ENCODE results near the gene B4GALNT1. TPM values are rescaled to one million over a fixed set of nuclear protein-coding genes. Genes with fewer than 3 reads are reported as not detected.
"Not testable (repeated sequence)": the region's sequence is repeated elsewhere in the genome, so short reads cannot be mapped to it uniquely, and the experiment has no call there.

The B4GALNT1 gene
- total RNA-seq, 1 donor from 2014 or later, result 18.6 TPM

- no peaks in the 10 kb centered on the region for H3K9me3 Mint-ChIP-seq
- no peak for DNase-seq (ENCODE audit: low read depth, low spot score)
- no peak overlapping the region for H3K27ac Mint-ChIP-seq (ENCODE audit: unreplicated experiment)
- H3K36me3 Mint-ChIP-seq (ENCODE audit: low read depth), result peaks cover 27% of the 10 kb centered on the region
- peaks cover 76% of the 10 kb centered on the region for H3K27me3 Mint-ChIP-seq (ENCODE audit: low read depth)
- H3K4me3 Mint-ChIP-seq, result peak overlapping the region; percentile 40
- TF ChIP-seq, protein P1, sequence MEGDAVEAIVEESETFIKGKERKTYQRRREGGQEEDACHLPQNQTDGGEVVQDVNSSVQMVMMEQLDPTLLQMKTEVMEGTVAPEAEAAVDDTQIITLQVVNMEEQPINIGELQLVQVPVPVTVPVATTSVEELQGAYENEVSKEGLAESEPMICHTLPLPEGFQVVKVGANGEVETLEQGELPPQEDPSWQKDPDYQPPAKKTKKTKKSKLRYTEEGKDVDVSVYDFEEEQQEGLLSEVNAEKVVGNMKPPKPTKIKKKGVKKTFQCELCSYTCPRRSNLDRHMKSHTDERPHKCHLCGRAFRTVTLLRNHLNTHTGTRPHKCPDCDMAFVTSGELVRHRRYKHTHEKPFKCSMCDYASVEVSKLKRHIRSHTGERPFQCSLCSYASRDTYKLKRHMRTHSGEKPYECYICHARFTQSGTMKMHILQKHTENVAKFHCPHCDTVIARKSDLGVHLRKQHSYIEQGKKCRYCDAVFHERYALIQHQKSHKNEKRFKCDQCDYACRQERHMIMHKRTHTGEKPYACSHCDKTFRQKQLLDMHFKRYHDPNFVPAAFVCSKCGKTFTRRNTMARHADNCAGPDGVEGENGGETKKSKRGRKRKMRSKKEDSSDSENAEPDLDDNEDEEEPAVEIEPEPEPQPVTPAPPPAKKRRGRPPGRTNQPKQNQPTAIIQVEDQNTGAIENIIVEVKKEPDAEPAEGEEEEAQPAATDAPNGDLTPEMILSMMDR (conservative IDR thresholded peaks at IDR 0.05), result no peak
- H3K4me1 Mint-ChIP-seq, result peaks cover 20% of the 10 kb centered on the region
These were observed 13.4 kb downstream of the B4GALNT1 start for GRCh38 chr12:57619434-57620244.

DNA sequence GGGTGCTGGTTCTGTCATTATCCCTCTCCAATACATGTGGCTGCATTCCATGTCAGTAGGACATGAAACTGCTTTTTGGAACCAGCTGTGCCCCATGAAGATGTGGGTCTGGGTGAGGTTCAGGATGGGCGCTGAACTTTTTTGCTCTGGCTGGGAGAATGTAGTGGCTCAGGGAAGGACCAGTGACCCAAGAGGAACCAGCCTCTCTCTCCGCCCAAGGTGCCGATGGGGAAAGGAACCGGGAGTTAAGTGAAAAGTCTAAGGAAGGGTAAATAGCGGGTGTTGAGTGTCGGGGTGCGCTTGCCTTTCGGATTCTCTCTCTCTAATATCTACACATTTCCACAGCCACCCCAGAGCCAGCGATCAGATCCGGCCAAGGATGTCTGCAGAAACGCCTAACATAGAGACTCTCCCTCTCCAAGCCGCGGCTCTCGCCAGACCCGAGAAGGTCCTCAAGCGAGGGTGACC is 14.0 kb downstream of the B4GALNT1 start:
- TF ChIP-seq, protein P1 (conservative IDR thresholded peaks at IDR 0.05), result no peak
- DNase-seq (ENCODE audit: low read depth, low spot score), result no peak
- Mint-ChIP-seq H3K4me3 (peak overlapping the region; percentile 40), H3K27ac (ENCODE audit: unreplicated experiment) (no peak overlapping the region), H3K36me3 (ENCODE audit: low read depth) (peaks cover 31% of the 10 kb centered on the region), H3K4me1 (peaks cover 24% of the 10 kb centered on the region), H3K9me3 (no peaks in the 10 kb centered on the region), H3K27me3 (ENCODE audit: low read depth) (peaks cover 70% of the 10 kb centered on the region)

GRCh38 chr12:57618431-57618830 is 14.6 kb downstream of the B4GALNT1 start:
- not testable (repeated sequence) for H3K9me3 Mint-ChIP-seq; H3K4me3 Mint-ChIP-seq; DNase-seq (ENCODE audit: low read depth, low spot score); H3K27ac Mint-ChIP-seq (ENCODE audit: unreplicated experiment)
- Mint-ChIP-seq H3K27me3 (ENCODE audit: low read depth) (peaks cover 64% of the 10 kb centered on the region), H3K36me3 (ENCODE audit: low read depth) (peaks cover 31% of the 10 kb centered on the region), H3K4me1 (peaks cover 26% of the 10 kb centered on the region)

GRCh38 chr12:57617942-57618341 is 15.1 kb downstream of the B4GALNT1 start:
- H3K27me3 Mint-ChIP-seq (ENCODE audit: low read depth), result peaks cover 60% of the 10 kb centered on the region
- TF ChIP-seq, protein P1 (conservative IDR thresholded peaks at IDR 0.05), result no peak
- no peak overlapping the region for H3K27ac Mint-ChIP-seq (ENCODE audit: unreplicated experiment)
- no peak overlapping the region for H3K4me3 Mint-ChIP-seq
- no peak for DNase-seq (ENCODE audit: low read depth, low spot score)
- no peaks in the 10 kb centered on the region for H3K9me3 Mint-ChIP-seq
- peaks cover 26% of the 10 kb centered on the region for H3K4me1 Mint-ChIP-seq
- H3K36me3 Mint-ChIP-seq (ENCODE audit: low read depth), result peaks cover 31% of the 10 kb centered on the region

DNA sequence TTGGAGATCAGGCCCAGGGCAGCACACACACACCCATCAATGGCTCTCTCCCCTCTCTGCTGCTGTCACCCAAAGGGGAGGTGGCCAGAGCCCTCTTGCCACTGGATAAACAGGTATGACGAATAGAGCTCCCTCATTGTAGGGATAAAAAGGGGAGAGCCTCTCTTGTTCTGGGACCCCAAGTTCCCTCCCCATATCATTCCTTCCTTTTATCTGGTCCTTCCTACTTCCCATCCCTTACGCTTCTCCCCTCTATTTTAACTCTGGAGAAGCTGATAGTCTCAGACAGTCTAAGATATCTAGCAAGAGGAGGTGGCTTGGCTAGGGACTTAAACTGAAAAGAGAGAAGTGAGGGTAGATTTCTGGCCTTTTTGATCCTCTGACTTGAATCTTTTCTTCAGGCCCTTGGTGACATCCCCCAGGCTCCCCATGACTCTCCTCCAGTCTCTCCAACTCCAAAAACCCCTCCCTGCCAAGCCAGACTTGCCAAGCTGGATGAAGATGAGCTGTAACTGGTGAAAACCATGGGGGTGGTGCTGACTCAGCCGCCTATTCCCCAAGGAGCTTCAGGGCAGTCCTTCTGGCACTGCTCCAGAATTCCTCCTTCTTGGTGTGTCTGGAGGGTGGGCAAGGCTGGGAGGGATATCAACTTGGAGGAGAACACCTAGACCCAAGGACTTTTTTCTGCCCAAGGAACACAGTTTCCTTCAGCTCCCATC is 16.5 kb downstream of the B4GALNT1 start:
- peak overlapping the region; percentile 12 for H3K4me3 Mint-ChIP-seq
- no peak overlapping the region for H3K27ac Mint-ChIP-seq (ENCODE audit: unreplicated experiment)
- TF ChIP-seq, protein P1 (conservative IDR thresholded peaks at IDR 0.05), result no peak
- H3K4me1 Mint-ChIP-seq, result peaks cover 28% of the 10 kb centered on the region
- H3K36me3 Mint-ChIP-seq (ENCODE audit: low read depth), result peaks cover 28% of the 10 kb centered on the region
- DNase-seq (ENCODE audit: low read depth, low spot score), result no peak
- no peaks in the 10 kb centered on the region for H3K9me3 Mint-ChIP-seq
- peaks cover 46% of the 10 kb centered on the region for H3K27me3 Mint-ChIP-seq (ENCODE audit: low read depth)

DNA sequence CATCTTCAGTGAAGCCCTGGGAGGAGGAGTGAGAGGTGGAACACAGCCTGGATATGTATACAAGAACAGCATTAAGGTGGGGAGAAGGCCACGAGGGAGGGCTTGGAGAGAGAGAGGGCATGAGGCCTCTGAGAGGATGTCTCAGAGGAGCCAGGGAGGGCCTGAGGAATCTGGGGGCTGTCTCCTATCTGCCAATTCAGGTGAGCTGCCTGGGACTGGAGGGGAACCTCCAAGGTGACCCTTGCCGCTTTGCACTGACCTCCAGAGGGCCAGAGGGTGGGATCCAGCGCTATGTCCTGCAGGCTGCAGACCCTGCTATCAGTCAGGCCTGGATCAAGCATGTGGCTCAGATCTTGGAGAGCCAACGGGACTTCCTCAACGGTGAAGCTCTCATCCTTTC is 17.4 kb downstream of the B4GALNT1 start:
- Mint-ChIP-seq H3K27ac (ENCODE audit: unreplicated experiment) (no peak overlapping the region), H3K4me3 (no peak overlapping the region), H3K9me3 (no peaks in the 10 kb centered on the region), H3K4me1 (peaks cover 20% of the 10 kb centered on the region), H3K27me3 (ENCODE audit: low read depth) (peaks cover 37% of the 10 kb centered on the region), H3K36me3 (ENCODE audit: low read depth) (peaks cover 28% of the 10 kb centered on the region)
- DNase-seq (ENCODE audit: low read depth, low spot score), result no peak
- TF ChIP-seq, protein P1 (conservative IDR thresholded peaks at IDR 0.05), result no peak
